Kidney epithelial cell (primary cell): ENCODE measurements around the gene ZFP90. TPM values are rescaled to one million over a fixed set of nuclear protein-coding genes. Genes with fewer than 3 reads are reported as not detected.

Experiments
- DNase-seq: peaks from one replicate; pipeline ENCODE4 v3.0.0-alpha.2; 2010; ENCODE audit warnings: low read depth
- H3K27me3 ChIP-seq: 2 replicates; pipeline ENCODE4 v1.6.0; 2011; ENCODE audit warnings: low read length; ENCODE audit not compliant: control insufficient read depth, insufficient read depth
- H3K36me3 ChIP-seq: 2 replicates; pipeline ENCODE4 v1.5.1; 2011; ENCODE audit warnings: low read length; ENCODE audit not compliant: control insufficient read depth, insufficient read depth
- H3K4me3 ChIP-seq: 2 replicates; pipeline ENCODE4 v1.5.1; 2011; ENCODE audit warnings: low read depth, mild to moderate bottlenecking, control low read depth, low read length
- total RNA-seq: library from RNA; depleted of rRNA; stranded (reverse); fragments of >200 nt; gene quantifications from 2 replicates; pipeline ENCODE4 v1.2.3, GENCODE V29; 2015
- TF ChIP-seq, protein P1 (sequence below): IDR thresholded peaks from 2 replicates; pipeline ENCODE4 v1.5.1; 2011; ENCODE audit warnings: mild to moderate bottlenecking, moderate library complexity, low read length, control low read depth, inconsistent platforms; ENCODE audit not compliant: insufficient read depth, poor library complexity, severe bottlenecking

ZFP90 gene
- total RNA-seq = 49.2 and 57.7 TPM in 2 replicates

DNA sequence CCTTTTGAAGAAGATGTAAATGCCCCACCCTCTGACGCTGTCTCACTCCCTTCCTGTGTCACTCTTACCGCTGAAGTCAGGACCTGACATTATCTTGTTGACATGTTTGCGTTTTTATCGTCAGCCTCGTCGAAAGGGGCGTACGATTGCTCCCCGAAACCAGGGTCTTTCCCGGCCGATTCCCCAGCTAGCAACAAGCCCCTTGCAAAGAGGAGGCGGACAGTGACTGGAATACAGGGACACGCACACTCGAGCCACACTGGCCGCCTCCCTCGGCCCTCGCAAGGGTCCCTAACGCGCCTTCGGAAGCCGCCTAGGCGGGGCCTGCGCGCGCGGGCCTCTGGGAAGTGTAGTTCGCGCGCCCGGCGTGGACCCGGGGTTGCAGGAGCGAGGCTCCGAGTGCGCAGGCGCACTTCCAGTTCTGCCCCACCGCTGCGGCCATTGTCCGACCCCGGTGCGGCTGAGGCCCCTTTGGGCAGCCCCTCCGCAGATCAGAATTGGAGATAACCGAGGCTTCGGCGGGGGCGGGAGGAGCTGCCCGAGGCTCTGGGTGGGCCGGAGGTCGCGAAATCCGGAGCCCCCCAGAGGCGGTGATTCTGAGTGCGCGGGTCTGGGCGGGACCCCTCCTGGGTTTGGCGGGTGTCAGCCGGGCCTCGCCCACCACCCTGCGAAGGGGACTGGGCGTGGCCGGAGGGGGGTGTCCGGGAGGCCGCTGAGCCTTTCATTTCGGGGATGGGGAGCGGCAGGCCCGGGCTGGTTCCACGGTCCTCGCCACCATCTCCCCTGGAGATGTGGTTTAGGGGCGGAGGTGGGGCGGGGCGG is at the start of gene ZFP90:
TSS of gene ZFP90 (plus strand) at position 412 of the 822 bp plus-strand sequence. CDS start 502 bp downstream, outside the sequence.
- TF ChIP-seq, protein P1, sequence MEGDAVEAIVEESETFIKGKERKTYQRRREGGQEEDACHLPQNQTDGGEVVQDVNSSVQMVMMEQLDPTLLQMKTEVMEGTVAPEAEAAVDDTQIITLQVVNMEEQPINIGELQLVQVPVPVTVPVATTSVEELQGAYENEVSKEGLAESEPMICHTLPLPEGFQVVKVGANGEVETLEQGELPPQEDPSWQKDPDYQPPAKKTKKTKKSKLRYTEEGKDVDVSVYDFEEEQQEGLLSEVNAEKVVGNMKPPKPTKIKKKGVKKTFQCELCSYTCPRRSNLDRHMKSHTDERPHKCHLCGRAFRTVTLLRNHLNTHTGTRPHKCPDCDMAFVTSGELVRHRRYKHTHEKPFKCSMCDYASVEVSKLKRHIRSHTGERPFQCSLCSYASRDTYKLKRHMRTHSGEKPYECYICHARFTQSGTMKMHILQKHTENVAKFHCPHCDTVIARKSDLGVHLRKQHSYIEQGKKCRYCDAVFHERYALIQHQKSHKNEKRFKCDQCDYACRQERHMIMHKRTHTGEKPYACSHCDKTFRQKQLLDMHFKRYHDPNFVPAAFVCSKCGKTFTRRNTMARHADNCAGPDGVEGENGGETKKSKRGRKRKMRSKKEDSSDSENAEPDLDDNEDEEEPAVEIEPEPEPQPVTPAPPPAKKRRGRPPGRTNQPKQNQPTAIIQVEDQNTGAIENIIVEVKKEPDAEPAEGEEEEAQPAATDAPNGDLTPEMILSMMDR = no peak
- Histone ChIP-seq H3K27me3 (no peaks in the 10 kb centered on the region), H3K4me3 (peak within 1 kb of the TSS; percentile 86), H3K36me3 (no peaks in the 10 kb centered on the region)
- DNase-seq = peak; percentile 37

- TF ChIP-seq, protein P1 = no peak
- DNase-seq = no peak
- no peaks in the 10 kb centered on the region for H3K36me3 ChIP-seq
- no peaks in the 10 kb centered on the region for H3K27me3 ChIP-seq
- no peak overlapping the region for H3K4me3 ChIP-seq
Measured at GRCh38 chr16:68490358-68490757, 48.7 kb upstream of the ZFP90 start.

GRCh38 chr16:68490829-68491575 is 48.1 kb upstream of the ZFP90 start:
- Histone ChIP-seq H3K27me3 (no peaks in the 10 kb centered on the region), H3K36me3 (no peaks in the 10 kb centered on the region), H3K4me3 (no peak overlapping the region)
- TF ChIP-seq, protein P1 = no peak
- peak; percentile 82 for DNase-seq

DNA sequence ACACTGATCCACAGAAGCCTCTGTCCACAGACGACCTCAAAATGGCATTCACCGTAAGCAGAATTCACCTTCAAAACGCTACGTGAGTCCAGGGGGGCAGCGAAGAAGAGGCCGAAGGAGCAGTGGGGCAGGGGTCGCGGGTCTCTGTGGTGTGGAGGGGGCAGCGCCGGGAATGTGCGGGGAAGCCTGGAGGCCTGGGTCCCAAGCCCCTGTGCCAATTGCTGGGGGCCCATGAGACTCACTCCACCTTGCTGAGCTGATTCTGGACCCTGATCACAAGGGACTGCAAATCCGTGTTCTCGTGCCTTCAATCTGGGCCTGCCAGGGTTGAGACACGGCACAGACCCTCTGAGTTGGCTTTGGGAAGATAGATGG is 47.5 kb upstream of the ZFP90 start:
- no peak for DNase-seq
- Histone ChIP-seq H3K36me3 (no peaks in the 10 kb centered on the region), H3K27me3 (no peaks in the 10 kb centered on the region), H3K4me3 (no peak overlapping the region)
- TF ChIP-seq, protein P1 = no peak

GRCh38 chr16:68492151-68492542 is 46.9 kb upstream of the ZFP90 start:
- TF ChIP-seq, protein P1 = no peak
- Histone ChIP-seq H3K4me3 (no peak overlapping the region), H3K27me3 (no peaks in the 10 kb centered on the region), H3K36me3 (no peaks in the 10 kb centered on the region)
- DNase-seq = no peak
